ENCODE measurements around the gene GALNT2. TPM values are rescaled to one million over a fixed set of nuclear protein-coding genes. Genes with fewer than 3 reads are reported as not detected.

Gene GALNT2
- total and polyA plus RNA-seq, 2 experiments from 2014 or later: 17.8 to 48.3 TPM

GRCh38 chr1:230206976-230207375 lies 139.9 kb downstream of the GALNT2 start:
- Mint-ChIP-seq H3K9me3 (no peaks in the 10 kb centered on the region), H3K4me1 (peaks cover 19% of the 10 kb centered on the region), H3K4me3 (no peak overlapping the region), H3K27ac (no peak overlapping the region), H3K36me3 (ENCODE audit: low read depth) (peaks cover 16% of the 10 kb centered on the region), H3K27me3 (ENCODE audit: insufficient read depth, low read depth, poor library complexity) (peaks cover 5% of the 10 kb centered on the region)
- no peak overlapping the region for H3K4me3 ChIP-seq
- no peaks in the 10 kb centered on the region for H3K9me2 ChIP-seq (ENCODE audit: insufficient read depth)
- H3K27ac ChIP-seq (ENCODE audit: low read depth): no peak overlapping the region
- ATAC-seq: no peak
- H2AFZ ChIP-seq: no peak overlapping the region
- H3K36me3 ChIP-seq (ENCODE audit: insufficient read depth): no peaks in the 10 kb centered on the region; the same call in 1 of the 2 replicates
- H3K79me2 ChIP-seq (replicated peaks; ENCODE audit: insufficient read depth): no peaks in the 10 kb centered on the region
- no peaks in the 10 kb centered on the region for H4K20me1 ChIP-seq (replicated peaks; ENCODE audit: insufficient read depth)
- DNase-seq (ENCODE audit: low spot score): no peak
- H3F3A ChIP-seq (replicated peaks; ENCODE audit: low read depth): no peaks in the 10 kb centered on the region
- TF ChIP-seq ZNF462 (CRISPR knock-in tag; IDR thresholded peaks at IDR 0.05) (no peak), ETS1 (IDR thresholded peaks at IDR 0.05) (no peak)
- H3K27me3 ChIP-seq (ENCODE audit: insufficient read depth): no peaks in the 10 kb centered on the region
- no peak overlapping the region for H3K4me2 ChIP-seq
- H3K4me1 ChIP-seq (ENCODE audit: insufficient read depth): no peaks in the 10 kb centered on the region

GRCh38 chr1:230207598-230207997 lies 140.6 kb downstream of the GALNT2 start:
- H3K27me3 ChIP-seq (ENCODE audit: insufficient read depth): no peaks in the 10 kb centered on the region
- H3K27me3 Mint-ChIP-seq (ENCODE audit: insufficient read depth, low read depth, poor library complexity): peaks cover 5% of the 10 kb centered on the region
- no peaks in the 10 kb centered on the region for H3K9me2 ChIP-seq (ENCODE audit: insufficient read depth)
- ATAC-seq: no peak
- H4K20me1 ChIP-seq (replicated peaks; ENCODE audit: insufficient read depth): no peaks in the 10 kb centered on the region
- peaks cover 16% of the 10 kb centered on the region for H3K4me1 Mint-ChIP-seq
- no peak overlapping the region for H2AFZ ChIP-seq
- H3F3A ChIP-seq (replicated peaks; ENCODE audit: low read depth): no peaks in the 10 kb centered on the region
- H3K27ac Mint-ChIP-seq: no peak overlapping the region
- no peak overlapping the region; the same call in 1 of the 2 replicates for H3K27ac ChIP-seq (ENCODE audit: low read depth)
- H3K36me3 ChIP-seq (ENCODE audit: insufficient read depth): no peaks in the 10 kb centered on the region; the same call in 1 of the 2 replicates
- H3K79me2 ChIP-seq (replicated peaks; ENCODE audit: insufficient read depth): no peaks in the 10 kb centered on the region
- no peak overlapping the region for H3K4me3 ChIP-seq
- peaks cover 13% of the 10 kb centered on the region for H3K36me3 Mint-ChIP-seq (ENCODE audit: low read depth)
- H3K9me3 Mint-ChIP-seq: no peaks in the 10 kb centered on the region
- no peak overlapping the region for H3K4me2 ChIP-seq
- no peak for DNase-seq (ENCODE audit: low spot score)
- H3K4me3 Mint-ChIP-seq: no peak overlapping the region
- H3K4me1 ChIP-seq (ENCODE audit: insufficient read depth): no peaks in the 10 kb centered on the region
- TF ChIP-seq NANOG (IDR thresholded peaks at IDR 0.05; ENCODE audit: borderline replicate concordance): no peak
- TF ChIP-seq JUNB (IDR thresholded peaks at IDR 0.05; ENCODE audit: unreplicated experiment): no peak
- no peak for TF ChIP-seq ETS1 (IDR thresholded peaks at IDR 0.05)
- no peak for TF ChIP-seq REST (IDR thresholded peaks at IDR 0.05; ENCODE audit: unreplicated experiment)
- TF ChIP-seq ZNF331 (CRISPR knock-in tag; IDR thresholded peaks at IDR 0.05; ENCODE audit: low read depth): no peak

Data from GM23338 (cell line).